GM18508 (cell line): ENCODE data around the gene NUPR2.
"Not testable (repeated sequence)": the region's sequence is repeated elsewhere in the genome, so short reads cannot be mapped to it uniquely, and the experiment has no call there.

ENCODE experiments used
- ATAC-seq: cut with Tn5 transposase; IDR thresholded peaks from one replicate; pipeline ENCODE4 v1.9.1; 2021; ENCODE audit warnings: moderate number of reproducible peaks; ENCODE audit not compliant: insufficient read depth, unreplicated experiment

Gene NUPR2

GRCh38 chr7:56087445-56087844 is 28.8 kb downstream of the NUPR2 start:
- ATAC-seq: no peak

- no peak for ATAC-seq
Observed at GRCh38 chr7:56086761-56087160, 29.5 kb downstream of the NUPR2 start.

- ATAC-seq: no peak
Observed at GRCh38 chr7:56083150-56083785, 32.9 kb downstream of the NUPR2 start.

- ATAC-seq: no peak
Observed at GRCh38 chr7:56081626-56082340, 34.4 kb downstream of the NUPR2 start.

GRCh38 chr7:56080726-56081435 is 35.3 kb downstream of the NUPR2 start:
- ATAC-seq: not testable (repeated sequence)

GRCh38 chr7:56079450-56080185 is 36.6 kb downstream of the NUPR2 start:
- ATAC-seq: no peak

- no peak for ATAC-seq
Observed at GRCh38 chr7:56078196-56078595, 38.0 kb downstream of the NUPR2 start.

GRCh38 chr7:56077681-56078080 is 38.5 kb downstream of the NUPR2 start:
- no peak for ATAC-seq

- ATAC-seq: peak; percentile 71
Observed at GRCh38 chr7:56074371-56074791, 41.8 kb downstream of the NUPR2 start.

GRCh38 chr7:56066376-56066775 is 49.8 kb downstream of the NUPR2 start:
- not testable (repeated sequence) for ATAC-seq
